Dermis blood vessel endothelial cell (primary cell): Measurements from ENCODE around the gene F7. TPM values are rescaled to one million over a fixed set of nuclear protein-coding genes. Genes with fewer than 3 reads are reported as not detected.

Source experiments
- DNase-seq: peaks from one replicate; pipeline ENCODE4 v3.0.0; 2010
- total RNA-seq: library from RNA; depleted of rRNA; stranded (reverse); fragments of >200 nt; gene quantifications from 2 replicates; pipeline ENCODE4 v1.2.3, GENCODE V29; 2014

F7 gene
- total RNA-seq, 1 donor from 2014 or later: not detected

DNA sequence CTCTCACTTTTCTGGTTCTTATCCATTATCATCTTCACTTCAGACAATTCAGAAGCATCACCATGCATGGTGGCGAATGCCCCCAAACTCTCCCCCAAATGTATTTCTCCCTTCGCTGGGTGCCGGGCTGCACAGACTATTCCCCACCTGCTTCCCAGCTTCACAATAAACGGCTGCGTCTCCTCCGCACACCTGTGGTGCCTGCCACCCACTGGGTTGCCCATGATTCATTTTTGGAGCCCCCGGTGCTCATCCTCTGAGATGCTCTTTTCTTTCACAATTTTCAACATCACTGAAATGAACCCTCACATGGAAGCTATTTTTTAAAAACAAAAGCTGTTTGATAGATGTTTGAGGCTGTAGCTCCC, 14.2 kb downstream of the F7 start:
- DNase-seq: no peak

DNA sequence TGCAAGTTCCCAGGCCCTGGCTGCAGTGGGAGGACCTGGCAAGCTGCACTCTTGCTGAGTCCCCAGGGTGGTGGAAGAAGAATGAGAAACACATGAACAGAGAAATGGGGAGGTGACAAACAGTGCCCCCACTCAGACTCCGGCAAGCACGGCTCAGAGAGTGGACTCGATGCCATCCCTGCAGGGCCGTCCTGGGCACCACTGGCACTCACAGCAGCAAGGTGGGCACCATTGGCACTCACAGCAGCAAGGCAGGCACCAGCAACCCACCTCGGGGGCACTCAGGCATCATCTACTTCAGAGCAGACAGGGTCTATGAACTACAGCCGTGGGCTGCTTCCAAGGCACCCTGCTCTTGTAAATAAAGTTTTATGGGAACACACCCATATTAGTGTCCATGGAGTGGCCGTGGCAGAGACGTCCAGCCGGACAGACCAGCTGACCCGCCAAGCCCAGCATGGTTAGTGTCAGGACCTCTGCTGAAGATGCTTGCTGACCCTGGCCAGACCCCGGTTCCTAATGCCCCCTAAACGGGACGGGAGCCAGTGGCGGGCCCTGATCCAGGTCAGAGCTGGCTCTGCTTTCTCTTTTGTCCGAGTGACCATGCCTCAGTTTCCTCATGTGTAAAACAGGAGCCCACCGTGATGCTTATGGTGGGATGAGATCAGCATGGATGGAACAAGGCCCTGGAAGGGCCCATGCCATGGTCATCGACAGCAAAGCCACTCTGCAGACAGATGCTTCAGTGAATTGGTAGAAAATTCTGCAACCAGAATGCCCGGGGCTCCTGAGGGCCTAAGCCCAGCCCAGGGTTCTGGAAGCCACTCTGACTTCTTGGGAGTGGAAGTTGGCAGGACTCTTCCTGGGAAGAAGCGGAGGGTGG, 14.9 kb downstream of the F7 start:
- DNase-seq: no peak

GRCh38 chr13:113121183-113121927, 15.8 kb downstream of the F7 start:
- DNase-seq: no peak

DNA sequence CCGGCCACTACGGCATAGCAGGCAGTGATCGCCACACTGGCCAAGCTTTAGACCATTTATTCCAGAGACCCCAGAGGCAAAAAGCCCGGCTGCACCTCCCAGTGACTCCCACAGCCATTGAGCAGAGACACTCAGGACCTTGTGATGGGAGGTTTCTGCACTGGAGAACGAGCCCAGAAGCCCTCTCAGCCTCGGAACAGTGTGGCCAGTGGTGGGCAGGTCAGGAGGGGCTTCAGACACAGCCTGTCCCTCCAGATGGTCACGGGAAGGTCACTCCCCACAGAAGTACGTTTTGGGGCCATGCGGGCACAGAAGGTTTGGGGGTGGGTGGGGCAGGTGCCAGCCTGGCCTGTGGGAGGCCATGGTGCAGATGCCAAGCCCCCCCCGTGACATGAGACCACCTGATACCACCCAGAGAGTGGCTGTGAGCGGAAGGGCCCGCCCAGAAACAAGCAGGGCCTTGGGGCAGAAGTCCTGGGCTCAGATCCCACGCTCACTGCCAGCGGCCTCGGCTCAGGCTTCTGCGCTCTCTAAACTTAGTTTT, 16.4 kb downstream of the F7 start:
- no peak for DNase-seq

DNA sequence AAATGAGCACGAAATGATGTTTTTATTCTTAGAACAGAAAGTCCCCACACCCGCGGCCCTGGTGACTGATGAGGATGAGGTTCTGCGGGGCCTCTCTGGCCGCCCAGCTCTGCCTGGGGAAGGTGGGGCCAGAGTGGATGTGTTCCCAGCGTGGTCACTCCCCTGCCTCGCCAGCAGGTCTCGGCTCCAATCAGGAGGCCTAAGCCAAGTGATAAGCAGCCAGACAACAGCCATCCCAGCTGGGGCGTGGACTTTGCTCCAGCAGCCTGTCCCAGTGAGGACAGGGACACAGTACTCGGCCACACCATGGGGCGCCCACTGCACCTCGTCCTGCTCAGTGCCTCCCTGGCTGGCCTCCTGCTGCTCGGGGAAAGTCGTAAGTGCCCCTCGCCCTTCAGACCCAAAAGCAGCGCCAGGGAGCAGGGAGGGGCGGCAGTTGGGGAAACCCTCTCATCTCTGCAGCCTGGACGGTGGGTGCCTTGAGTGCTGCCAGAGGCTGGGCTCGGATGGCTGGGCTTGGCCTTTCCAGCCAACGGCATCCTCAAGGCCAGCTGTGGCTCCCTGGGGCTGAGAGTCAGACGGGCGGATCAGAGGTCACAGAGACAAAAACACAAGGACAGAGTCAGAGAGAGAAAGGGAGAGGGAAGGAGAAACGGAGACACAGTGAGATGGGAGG, 17.1 kb downstream of the F7 start, which contains the start of gene F10:
Gene F10 (plus strand): TSS at position 250 of the 676 bp plus-strand sequence. CDS start 57 bp downstream, at position 307.
- peak; percentile 22 for DNase-seq

- peak; percentile 21 for DNase-seq
These were observed 17.9 kb downstream of the F7 start for GRCh38 chr13:113123226-113124201.

GRCh38 chr13:113124211-113124970, 18.8 kb downstream of the F7 start:
- no peak for DNase-seq

- no peak for DNase-seq
These were observed 20.1 kb downstream of the F7 start for GRCh38 chr13:113125506-113126264.

DNA sequence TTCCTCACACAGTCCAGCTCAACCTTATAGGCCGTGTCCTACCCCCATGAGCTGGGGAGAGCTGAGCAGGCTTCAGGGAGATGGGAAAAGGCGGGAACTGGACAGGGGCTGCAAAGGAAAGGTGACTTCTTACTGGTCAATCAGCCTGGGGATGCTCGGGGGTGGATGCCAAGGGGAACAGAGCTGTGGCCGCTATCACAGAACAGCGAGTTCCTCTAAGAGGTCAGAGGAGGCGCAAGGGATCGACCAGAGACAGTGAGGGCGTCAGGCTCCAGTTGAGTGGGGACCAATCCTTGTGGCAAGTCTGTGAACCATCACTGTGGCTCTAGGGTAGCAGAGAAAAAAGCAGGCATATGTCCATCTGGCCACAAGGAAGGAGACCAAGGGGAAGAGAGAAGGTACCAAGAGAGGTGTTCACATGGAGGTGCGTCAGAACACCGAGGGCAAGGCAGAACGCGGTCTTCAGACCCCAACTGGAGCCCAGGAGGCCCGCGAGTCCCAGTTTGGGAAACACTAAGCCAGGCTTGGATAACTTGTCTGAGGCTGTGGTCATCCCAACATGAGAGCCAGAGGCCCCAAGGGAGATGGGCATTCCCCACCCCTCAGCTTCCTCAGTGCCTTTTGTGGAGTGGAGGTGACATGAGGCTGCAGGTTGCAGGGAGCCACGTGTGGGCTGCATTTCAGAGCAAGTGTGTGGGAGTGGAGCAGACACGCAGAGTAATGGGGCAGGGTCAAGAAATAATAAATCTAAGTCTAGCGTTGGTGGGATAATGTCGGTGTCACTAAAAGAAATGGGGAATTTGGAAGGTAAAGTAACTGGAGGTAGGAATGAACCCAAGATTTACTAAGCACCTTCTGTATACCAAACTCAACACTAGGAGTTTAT, 20.9 kb downstream of the F7 start:
- no peak for DNase-seq

DNA sequence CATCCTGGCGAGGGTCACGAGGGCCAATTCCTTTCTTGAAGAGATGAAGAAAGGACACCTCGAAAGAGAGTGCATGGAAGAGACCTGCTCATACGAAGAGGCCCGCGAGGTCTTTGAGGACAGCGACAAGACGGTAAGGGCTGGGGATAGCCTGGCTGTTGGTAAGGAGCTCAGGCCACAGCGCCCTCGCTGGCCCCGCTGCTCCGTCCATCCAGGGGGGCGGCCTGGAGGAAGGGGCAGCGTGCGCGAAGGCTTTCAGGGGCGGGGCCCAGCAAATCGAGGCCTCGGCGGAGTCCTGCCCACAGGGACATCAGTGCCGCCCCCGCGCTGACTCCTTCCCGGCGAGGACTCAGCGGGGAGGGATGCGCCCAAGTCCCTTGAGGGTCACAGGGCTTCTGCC, 23.9 kb downstream of the F7 start:
- DNase-seq: no peak

- DNase-seq: peak; percentile 39
These were observed 24.5 kb downstream of the F7 start for GRCh38 chr13:113129921-113130750.

- no peak for DNase-seq
These were observed 29.7 kb downstream of the F7 start for GRCh38 chr13:113135281-113135760.

GRCh38 chr13:113137691-113138298, 32.2 kb downstream of the F7 start:
- no peak for DNase-seq

DNA sequence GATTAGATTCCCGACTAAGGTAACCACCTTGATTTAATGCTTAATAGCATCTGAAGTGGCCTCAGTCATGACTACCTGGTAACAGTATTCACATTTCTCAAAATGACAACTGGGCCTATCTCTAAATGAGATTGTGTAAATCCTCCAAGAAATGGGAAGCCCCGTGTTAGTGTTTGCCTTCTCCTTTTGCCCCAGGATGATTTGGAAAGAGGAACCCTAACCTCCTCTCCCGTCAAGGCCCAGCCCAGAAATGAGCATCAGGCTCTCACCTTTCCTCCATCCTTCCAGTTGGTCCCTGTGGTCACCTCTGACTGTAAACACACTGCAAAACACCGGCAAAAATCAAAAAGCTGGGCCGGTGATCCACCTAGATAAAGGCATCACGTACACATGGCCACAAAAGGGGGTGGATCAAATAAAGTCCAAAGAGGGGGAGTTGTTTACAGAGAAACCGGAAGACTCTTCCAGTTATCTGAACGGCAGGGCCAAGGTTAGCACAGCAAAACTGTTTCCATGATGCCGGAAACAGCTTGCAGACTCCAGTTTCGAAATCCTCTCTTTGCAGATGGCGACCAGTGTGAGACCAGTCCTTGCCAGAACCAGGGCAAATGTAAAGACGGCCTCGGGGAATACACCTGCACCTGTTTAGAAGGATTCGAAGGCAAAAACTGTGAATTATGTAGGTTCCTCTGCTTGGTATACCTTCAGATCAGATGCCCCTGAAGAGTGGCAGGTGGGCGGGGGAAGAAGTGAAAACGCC, 33.4 kb downstream of the F7 start:
- DNase-seq: no peak

DNA sequence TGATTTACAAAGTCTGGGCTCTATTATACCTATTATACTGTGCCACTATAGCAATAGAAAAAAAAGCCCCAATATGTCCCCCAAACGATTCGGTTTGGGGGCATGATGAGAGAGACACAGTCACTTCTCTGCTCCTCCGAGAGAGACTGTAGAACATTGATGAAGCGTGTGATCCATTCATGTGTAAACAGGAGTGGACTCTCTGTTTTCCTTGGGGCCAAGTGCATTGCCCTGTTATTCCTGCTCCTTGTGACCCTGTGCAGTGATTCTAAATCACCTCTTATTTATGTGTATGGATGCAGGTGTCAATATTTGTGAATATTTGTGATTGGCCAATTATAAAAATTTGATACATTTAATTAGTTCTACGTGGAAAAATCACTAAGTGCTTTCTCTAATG, 34.0 kb downstream of the F7 start:
- no peak for DNase-seq
